HG02610 (cell line): ENCODE results near the gene CAMK2D.
"Not testable (repeated sequence)": the region's sequence is repeated elsewhere in the genome, so short reads cannot be mapped to it uniquely, and the experiment has no call there.

Source experiments
- ATAC-seq: cut with Tn5 transposase; IDR thresholded peaks from one replicate; pipeline ENCODE4 v1.9.1; 2021; ENCODE audit warnings: mild to moderate bottlenecking, moderate library complexity; ENCODE audit not compliant: unreplicated experiment

The CAMK2D gene

DNA sequence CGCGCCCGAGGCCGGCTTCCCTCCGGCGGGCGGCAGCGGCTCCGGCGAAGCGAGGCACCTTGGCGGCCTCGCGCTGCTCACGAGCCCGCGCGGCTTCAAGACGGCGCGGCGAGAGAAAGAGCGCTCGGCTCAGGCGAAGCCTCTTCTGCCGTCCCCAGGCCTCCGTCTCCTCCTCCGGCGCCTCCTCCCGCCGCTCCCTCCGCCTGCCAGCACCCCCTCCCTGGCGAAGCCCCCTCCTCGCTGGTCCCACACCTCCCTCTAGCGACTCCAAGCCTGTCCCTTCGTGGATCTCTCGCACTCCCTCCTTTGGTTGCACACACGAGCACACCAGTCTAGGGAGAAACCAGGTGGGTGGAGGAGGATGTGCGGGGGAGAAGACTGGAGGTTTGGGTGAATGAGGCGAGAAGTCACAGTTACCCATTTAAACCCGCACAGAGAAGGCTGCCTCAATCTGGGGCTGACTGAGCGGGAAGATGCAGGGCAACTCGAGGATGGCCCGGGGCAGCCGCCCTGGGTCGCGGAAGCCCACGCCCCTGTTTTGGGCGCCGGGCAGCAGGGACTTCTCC, at the start of gene CAMK2D:
CAMK2D (minus strand) TSS at position 119 of the 566 bp plus-strand sequence. CDS start 670 bp downstream, outside the sequence.
- peak; percentile 52 for ATAC-seq

DNA sequence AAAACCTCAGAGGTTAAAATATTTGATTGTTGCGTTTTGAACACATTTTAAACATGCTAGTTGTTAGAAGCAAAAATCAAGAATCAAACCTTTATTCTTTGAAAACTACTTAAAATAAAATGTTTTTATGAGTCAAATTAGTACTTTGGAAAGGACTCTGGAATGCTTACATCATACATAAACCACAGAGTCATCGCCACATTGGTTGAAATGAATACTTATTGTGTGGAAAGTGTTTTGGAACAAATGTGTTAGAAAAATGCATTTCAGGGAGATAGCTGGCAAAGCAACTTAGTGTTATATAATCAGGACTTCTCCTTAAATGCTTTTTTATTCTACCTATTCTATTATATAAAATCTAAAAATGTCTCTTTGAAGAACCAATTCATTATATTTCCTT, 49.4 kb upstream of the CAMK2D start:
- no peak for ATAC-seq

DNA sequence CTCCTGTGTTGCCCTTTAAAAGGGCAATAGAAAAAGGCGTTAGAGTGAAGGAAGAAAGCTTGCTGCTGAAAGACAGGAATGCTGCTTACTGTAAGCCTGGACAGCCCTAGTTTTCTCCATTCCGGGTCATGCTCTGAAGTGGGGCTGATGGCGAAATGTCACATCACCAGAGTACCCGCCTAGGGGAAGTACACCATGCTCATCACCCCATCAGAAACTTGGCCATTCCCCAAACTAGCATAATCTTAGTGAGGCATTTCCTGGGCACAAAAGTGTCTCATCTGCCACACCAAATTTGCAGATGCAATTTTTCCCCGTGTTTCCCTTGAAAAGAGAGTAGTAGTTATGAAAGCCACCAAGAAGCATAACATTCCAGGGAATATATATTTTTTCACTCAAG, 47.8 kb upstream of the CAMK2D start:
- ATAC-seq = no peak

DNA sequence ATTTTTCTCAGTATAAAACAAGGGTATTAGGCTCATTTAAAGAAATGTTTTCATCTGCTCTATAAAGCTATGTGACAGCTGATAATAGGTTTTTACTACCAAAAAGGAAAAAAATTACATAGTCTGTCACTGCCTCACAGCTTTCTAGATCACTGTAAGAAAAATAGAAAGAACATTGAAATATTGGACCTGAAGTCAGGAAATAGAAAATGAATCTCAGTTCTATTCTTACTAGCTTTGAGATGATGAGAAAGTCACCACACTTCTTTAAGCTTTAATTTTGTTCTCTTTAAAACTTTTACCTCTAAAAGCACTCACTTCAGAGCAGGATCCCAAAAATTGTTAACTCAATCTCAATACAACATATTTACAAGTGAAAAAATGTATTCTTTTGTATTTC, 45.3 kb upstream of the CAMK2D start:
- ATAC-seq = no peak

DNA sequence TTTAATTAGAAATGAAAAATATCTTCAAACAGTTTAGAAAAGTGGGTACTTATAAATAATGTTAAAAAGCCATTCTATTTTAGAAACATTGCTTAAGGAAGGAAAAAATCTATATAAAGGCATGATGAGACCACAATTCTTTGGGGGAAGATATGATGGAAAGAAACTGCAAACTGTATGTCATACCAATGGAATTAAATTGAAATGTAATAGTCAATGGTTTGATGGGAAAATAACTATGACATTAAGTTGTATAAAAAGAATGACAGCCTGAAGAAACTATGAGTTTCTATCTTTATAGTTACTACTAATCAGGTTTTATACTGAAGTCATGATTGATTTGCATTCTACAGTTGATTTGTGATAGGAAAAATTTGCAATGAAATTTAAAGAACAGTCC, 40.3 kb upstream of the CAMK2D start:
- ATAC-seq = no peak

DNA sequence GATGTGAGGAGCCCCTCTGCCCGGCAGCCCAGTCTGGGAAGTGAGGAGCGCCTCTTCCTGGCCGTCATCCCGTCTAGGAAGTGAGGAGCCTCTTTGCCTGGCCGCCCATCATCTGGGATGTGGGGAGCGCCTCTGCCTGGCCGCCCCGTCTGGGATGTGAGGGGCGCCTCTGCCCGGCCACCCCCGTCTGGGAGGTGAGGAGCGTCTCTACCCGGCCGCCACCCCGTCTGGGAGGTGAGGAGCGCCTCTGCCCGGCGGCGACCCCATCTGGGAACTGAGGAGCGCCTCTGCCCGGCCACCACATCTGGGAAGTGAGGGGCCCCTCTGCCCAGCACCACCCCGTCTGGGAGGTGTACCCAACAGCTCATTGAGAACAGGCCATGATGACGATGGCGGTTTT, 34.8 kb upstream of the CAMK2D start:
- ATAC-seq = not testable (repeated sequence)

DNA sequence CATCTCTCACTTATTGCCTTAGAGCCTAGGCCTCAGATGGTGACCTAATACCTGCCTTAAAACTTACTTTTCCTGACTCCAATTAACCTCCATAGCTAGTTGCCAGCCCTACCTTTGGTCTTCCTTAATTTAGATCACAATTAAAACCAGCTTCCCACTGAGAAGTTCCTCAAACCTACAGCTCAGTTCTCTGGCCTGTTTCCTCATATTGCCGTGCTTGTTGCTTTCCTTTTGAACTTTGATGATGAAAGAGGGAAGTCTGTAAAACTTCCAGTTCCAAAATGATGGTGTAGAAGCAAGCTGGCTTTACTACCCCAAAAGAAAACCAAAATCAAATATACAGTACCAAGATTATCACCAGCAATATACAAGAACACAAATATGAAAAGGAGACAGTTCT, 28.9 kb upstream of the CAMK2D start:
- no peak for ATAC-seq

DNA sequence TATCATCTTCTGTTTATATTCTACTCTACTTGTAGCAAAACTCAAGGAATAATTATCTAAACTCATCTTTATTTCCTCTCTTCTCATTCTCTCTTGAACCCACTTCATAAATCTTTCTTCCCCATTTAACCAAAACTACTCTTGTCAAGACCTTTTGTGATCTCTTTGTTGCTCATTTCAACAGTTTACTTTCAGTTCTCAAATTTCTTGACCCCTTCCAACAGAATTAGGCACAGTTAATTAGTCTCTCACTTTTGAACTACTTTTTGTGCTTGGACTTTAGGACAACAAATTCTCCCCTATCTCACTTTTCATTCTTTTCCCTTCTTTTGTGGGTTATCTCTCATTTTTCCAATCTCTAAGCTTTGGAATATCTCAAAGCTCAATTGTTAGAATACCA, 27.4 kb upstream of the CAMK2D start:
- ATAC-seq = no peak

DNA sequence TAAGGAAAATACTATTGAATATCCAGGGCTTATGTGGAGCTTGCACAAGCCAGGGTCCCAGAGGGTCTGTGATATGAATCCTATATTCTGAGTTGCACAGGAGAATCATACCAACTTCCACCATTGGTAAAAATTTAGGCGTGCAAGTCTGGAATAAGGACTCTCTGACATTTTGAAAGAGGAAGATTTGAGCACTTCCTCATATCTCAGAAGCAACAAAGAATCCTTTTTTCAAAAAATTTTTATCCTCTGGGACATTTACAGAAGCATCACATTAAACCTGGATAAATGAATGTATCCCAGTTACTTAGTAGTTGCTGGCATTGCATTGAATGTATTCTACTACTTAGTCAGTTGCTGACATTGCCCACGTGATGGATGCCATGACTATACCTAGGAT, 24.2 kb upstream of the CAMK2D start:
- ATAC-seq = no peak

DNA sequence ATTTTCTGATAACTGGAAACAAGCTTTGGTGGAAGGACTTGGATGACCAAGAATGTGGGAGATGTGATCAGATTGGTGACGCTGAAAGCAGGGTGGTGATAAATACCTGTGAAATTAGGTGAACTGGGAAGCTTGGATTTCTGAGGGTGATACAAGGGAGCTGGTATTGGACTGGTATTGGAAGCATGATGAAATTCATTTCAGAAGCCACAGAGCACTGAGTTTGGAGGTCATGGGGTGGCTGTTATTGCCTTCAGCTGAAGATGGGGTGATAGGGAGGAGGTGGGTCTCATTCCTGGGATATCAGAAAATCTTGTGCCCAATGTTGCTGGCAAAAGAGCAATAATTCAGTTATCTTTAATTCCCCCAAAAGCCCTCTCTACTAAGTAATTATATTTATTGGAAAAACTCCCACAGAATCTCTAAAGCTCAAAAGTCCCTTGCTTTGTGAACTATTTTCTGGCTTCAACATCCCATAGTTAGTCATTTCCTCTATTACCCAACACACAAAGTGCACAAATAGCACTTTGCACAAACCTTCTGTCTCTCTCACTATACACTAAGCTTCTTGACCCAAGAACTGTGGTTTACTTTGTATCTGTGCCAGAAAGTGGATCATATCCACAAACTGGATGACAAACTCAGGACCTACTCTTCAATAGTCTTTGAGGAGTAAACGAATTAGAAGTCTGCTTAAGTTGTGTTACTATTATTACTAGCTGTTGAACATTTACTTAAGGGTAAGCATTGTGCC, 23.1 kb upstream of the CAMK2D start:
- no peak for ATAC-seq

DNA sequence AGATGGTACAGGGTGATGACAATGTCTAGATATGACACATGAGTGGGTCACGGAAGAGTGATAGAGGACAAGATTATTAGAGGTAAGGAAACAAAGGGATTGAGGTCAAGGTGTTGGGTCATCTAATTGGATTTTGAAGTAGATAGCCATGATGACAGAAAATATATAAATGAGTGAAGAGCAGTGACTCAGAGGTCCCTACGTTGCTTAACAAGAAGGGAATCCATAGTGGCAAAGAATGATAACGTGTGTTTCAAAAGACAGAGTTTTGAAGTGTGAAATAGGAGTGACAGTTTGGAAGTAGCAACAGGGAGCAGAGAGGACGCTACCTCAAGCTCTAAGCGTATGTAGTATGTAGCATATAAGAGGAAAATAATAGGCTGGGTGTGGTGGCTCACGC, 22.2 kb upstream of the CAMK2D start:
- ATAC-seq = no peak

DNA sequence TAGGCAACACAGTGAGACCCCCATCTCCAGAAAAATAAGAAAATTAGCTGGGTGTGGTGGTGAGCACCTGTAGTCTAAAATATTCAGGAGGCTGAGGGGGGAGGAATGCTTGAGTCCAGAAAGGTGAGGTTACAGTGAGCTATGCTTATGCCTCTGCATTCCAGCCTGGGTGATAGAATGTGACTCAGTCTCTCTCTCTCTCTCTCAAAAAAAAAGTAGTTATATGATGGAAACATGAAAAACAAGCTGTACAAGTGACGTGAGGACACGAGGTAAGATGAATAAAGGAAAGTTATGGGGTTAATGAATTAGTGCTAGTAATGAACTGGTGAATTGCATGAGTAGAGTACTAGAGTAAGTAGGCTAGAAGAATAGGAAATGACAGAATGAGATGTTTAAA, 21.8 kb upstream of the CAMK2D start:
- no peak for ATAC-seq

DNA sequence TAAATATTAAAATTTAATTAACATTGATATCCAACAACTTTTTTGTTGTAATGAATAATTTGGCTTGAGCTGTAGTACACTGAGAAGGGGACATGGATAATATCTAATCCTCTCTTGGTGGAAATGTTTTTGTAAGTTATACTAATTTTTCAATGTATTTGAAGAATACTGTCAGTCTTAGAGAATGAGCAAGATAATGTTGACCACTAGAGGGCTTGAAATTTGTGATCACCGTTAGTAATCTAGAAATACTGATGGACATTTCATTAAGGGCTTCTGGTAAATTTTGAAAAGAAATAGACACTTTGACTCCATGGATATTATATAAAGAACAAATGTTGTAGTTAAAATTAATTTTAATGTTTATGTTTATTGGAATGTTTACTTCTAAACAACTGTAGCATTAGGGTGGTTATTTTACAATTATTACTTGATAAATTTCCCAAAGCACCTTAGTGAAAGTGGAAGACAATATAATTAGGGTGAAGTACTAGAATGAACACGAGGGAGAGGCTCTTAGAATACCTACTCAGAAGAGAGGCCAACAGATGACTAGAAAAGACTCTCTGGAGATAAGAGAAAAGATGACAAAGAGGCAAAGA, 20.0 kb upstream of the CAMK2D start:
- peak; percentile 59 for ATAC-seq

DNA sequence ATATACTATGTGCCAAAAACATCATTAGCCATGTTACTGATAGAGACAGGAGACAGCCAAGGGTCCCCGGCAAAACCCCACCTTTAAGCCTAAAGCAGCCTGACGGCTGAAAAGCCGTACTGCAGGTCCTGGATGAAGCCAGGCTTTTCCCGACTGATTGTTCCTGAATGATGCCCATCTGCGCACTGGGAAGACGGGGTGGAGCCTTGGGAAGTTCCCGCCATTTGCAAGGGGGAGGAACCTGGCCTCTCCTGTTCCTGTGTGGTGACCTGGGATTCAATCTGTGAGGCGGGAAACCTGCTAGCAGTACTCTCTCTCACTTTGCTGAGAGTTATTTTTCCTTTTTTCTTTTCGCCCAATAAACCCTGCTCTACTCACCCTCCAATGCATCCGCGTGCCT, 15.1 kb upstream of the CAMK2D start:
- ATAC-seq = no peak

DNA sequence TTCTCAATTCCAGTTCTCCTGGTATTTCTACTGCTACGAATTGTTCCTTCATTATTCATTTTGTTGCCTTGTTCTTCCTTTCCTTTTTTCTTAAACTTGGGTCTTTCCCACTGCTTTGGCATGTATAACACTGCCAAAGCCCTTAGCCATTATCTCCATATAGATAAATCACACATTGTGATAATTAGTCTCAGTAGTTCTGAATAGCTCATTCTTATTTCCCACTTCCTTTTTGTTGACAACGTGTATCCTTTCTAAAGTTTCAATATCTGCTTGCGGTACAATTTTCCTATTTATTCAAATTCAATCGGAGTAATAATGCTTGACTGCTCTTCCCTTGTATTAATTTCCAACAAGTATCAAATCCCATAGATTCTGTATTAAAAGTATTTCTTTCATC, 14.5 kb upstream of the CAMK2D start:
- ATAC-seq = no peak

DNA sequence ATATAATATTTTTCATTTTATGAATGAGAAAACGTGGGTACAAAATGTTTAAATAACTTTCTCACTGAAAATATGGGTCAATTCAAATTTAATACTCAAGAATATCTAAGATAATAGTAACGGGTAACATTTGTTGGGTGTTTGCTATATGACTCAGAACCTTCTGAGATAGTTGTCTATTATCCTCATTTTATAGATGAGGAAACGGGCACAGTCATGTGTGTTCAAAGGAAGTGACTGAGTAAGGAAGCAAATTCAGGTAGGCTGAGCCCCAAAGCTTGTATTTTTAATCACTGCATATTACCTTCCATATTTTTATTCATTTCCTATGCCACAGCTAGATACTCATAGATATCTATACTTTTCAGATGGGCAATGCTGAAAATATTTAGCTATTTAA, 12.2 kb upstream of the CAMK2D start:
- no peak for ATAC-seq

DNA sequence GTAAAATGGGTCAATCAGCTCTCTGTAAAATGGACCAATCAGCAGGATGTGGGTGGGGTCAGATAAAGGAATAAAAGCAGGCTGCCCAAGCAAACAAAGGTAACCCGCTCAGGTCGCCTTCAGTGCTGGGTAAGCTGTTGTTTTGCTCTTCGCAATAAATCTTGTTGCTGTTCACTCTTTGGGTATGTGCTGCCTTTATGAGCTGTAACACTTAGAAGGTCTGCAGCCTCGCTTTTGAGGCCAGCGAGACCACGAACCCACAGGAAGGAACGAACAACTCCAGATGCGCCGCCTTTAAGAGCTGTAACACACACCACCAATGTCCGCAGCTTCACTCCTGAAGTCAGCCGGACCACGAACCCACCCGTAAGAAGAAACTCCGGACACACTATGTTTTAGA, 11.5 kb upstream of the CAMK2D start:
- no peak for ATAC-seq

DNA sequence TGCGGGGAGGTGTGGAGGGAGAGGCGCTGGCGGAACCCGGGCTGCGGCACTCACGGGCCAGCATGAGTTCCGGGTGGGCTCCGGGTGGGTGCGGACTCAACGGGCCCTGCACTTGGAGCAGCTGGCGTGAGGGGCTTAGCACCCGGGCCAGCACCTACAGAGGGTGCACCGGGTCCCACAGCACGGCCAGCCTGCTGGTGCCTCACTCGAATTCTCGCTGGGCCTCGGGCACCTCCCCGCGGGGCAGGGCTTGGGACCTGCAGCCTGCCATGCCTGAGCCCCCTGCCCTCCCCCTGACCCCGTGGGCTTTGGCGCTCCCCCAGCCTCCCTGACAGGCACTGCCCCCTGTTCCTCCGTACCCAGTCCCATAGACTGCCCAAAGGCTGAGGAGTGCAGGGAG, 10.8 kb upstream of the CAMK2D start:
- ATAC-seq = no peak

DNA sequence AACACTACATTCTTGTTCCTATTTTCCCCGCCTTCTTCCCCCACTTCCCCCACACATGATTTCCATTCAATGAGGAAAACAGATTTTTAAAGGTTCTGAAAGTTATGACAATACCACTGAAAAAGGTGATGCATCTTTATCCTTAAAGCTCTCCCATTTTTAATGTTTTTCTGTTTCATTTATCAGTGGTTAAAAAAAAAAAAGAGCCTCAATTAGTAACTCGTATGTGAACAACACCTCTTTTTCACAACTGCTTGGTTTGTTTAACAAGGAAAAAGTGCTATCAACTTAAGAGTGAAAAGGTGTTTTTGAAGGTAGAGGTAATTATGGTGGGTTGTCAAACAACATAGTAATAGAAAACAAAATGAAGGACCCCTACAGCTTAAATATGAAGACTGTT, 8.2 kb upstream of the CAMK2D start:
- ATAC-seq = no peak

DNA sequence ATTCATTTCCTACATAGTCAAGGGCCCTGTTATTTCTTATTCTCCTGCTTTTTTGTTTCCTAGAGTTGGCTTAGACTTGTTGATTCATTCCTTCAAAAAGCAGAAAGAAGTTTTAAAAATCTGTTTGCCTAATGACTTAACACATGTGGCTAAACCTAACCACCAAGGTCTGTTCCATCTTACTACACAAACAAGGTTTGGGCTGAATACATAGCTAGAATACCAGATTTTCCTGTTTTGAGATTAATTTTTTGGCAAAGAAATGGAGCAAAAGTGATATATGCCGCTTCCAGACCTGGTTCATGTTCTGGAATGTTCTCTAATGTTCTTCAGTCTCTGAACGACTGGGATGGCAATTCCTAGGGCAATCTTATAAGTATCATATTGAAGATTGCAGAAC, 7.4 kb upstream of the CAMK2D start:
- no peak for ATAC-seq

DNA sequence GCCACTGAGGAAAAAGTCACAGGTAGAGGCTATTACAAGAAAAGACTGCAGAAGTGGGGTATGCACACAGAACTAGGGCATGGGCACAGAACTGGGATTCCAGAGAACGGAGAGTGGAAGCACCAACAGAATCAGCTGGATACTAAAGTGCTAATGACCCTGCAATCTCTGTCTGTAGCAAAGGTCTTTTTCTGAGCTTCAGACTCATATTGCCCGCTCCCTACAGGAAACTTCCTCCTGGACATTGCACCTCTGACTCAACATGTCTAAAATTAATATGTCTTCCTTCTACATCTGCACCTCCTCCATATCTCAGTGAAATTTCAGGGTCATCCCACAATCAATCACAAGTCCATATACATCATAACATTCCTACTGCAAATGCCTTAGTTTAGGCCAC, 5.3 kb upstream of the CAMK2D start:
- no peak for ATAC-seq

DNA sequence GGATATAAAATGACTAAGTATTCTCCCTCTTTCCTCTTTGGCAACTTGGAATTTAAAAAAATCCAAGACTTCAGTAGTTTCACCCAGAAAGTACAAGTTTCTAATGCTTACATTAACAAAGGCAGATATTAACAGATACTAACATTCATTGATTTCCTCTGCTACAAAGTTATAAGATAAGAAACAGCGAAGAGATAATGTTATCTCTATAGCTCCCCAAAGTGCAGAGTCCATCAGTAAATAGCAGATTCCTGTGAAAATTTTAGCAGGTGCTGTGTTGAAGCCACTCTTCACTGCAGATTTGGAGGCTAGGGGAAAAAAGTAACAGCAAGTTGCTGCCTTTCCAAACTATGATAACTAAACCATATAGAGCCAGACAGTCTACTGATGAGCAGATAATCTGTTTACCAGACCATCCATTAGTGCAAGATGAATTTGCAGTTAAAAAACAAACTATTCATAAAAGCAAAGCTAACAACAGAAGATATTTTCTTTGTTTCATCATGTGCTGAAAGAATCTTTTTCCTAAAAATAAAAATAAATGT, 3.3 kb upstream of the CAMK2D start:
- ATAC-seq = no peak
